Esophagus muscularis mucosa (tissue), 4 donors: ENCODE measurements around the gene KRT78.

ENCODE experiments used
- EP300 ChIP-seq: sonication (generic); formaldehyde crosslinking; IDR thresholded peaks from one replicate; pipeline ENCODE4 v1.6.1; 2017; ENCODE audit warnings: antibody characterized with exemption
- POLR2A ChIP-seq: fragments of 450-650 bp; IDR thresholded peaks from one replicate; pipeline ENCODE4 v1.6.1; 2017; ENCODE audit warnings: antibody characterized with exemption, moderate library complexity, mild to moderate bottlenecking, low read depth
- POLR2AphosphoS5 ChIP-seq, 2 donors: sonication (generic); formaldehyde crosslinking; IDR thresholded peaks; one replicate each; pipeline ENCODE4 v1.6.1; 2017; ENCODE audit warnings: antibody characterized with exemption in 2 of 2
- TF ChIP-seq, protein P1 (sequence below), 3 experiments: fragments of 200-600 bp in 2 of 3; fragments of 450-650 bp in 1 of 3; sonication (generic) in 2 of 3; IDR thresholded peaks; one replicate each; pipeline ENCODE4 v1.5.1; 2017 to 2019; ENCODE audit warnings: antibody characterized with exemption in 3 of 3, mild to moderate bottlenecking in 2 of 3, moderate library complexity in 1 of 3

DNA sequence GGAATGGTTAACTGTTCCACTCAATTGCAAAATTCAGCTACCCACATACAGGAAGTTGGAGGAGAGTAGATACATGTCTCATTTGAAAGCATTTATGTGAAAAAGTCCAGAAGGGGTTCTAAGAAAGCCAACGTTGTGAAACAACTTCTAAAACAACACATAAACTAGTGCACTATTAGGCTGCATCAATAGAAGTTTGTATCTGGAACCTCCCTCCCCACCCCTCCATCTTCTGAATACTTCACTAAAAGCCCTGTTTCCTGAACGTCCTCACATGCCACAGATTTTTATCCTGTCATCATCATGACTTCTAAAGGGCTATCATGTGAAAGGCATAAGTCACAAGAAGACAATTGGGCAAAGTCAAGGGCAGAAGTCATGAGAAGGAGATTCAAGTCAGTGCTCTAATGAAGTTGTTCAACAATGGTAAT lies 20.2 kb downstream of the KRT78 start:
- TF ChIP-seq, protein P1, sequence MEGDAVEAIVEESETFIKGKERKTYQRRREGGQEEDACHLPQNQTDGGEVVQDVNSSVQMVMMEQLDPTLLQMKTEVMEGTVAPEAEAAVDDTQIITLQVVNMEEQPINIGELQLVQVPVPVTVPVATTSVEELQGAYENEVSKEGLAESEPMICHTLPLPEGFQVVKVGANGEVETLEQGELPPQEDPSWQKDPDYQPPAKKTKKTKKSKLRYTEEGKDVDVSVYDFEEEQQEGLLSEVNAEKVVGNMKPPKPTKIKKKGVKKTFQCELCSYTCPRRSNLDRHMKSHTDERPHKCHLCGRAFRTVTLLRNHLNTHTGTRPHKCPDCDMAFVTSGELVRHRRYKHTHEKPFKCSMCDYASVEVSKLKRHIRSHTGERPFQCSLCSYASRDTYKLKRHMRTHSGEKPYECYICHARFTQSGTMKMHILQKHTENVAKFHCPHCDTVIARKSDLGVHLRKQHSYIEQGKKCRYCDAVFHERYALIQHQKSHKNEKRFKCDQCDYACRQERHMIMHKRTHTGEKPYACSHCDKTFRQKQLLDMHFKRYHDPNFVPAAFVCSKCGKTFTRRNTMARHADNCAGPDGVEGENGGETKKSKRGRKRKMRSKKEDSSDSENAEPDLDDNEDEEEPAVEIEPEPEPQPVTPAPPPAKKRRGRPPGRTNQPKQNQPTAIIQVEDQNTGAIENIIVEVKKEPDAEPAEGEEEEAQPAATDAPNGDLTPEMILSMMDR (IDR thresholded peaks at IDR 0.05), result no peak
- no peak for TF ChIP-seq POLR2AphosphoS5 (IDR thresholded peaks at IDR 0.05)
- TF ChIP-seq POLR2A, result no peak
- no peak for TF ChIP-seq EP300
